ENCODE measurements around the gene UBR7.
"Not testable (repeated sequence)": the region's sequence is repeated elsewhere in the genome, so short reads cannot be mapped to it uniquely, and the experiment has no call there.

UBR7 gene

DNA sequence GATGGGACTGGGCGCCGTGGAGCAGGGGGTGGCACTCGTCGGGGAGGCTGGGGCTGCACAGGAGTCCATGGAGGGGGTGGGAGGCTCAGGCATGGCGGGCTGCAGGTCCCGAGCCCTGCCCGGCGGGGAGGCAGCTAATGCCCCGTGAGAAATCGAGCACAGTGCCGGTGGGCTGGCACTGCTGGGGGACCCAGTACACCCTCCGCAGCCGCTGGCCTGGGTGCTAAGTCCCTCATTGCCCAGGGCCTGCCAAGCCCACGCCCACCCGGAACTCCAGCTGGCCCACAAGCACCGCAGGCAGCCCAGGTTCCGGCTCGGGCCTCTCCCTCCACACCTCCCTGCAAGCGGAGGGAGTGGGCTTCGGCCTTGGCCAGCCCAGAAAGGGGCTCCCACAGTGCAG, 36.9 kb upstream of the UBR7 start:
- not testable (repeated sequence) for DNase-seq; H3K27me3 ChIP-seq (replicated peaks; ENCODE audit: control insufficient read depth, insufficient read depth, low read length, poor library complexity, severe bottlenecking); H3K4me1 ChIP-seq (ENCODE audit: control insufficient read depth, insufficient read depth, low read length, poor library complexity, severe bottlenecking); H3K27ac ChIP-seq (ENCODE audit: insufficient read depth, low read length, poor library complexity, severe bottlenecking); H3K36me3 ChIP-seq (ENCODE audit: control insufficient read depth, insufficient read depth, low read length); H3K4me3 ChIP-seq (ENCODE audit: insufficient read depth, low read depth, low read length, poor library complexity, severe bottlenecking); H3K9me3 ChIP-seq (ENCODE audit: control insufficient read depth, low read length)

DNA sequence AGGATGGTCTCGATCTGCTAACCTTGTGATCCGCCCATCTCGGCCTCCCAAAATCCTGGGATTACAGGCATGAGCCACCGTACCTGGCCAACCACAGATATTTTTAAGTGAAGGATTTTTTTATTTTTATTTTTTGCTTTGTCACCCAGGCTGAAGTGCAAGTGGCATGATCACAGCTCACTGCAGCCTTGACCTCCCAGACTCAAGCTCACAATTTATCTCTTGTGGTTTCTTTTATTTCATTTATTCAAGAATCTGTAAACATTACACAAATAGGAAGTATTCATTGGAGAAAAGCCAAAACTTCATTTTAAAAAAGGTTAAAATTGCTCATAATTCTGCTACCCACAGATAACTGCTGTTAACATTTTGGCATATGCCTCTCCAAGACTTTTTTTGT, 35.7 kb upstream of the UBR7 start:
- Histone ChIP-seq H3K27ac (ENCODE audit: insufficient read depth, low read length, poor library complexity, severe bottlenecking) (no peak overlapping the region), H3K36me3 (ENCODE audit: control insufficient read depth, insufficient read depth, low read length) (no peaks in the 10 kb centered on the region), H3K4me1 (ENCODE audit: control insufficient read depth, insufficient read depth, low read length, poor library complexity, severe bottlenecking) (no peaks in the 10 kb centered on the region)

DNA sequence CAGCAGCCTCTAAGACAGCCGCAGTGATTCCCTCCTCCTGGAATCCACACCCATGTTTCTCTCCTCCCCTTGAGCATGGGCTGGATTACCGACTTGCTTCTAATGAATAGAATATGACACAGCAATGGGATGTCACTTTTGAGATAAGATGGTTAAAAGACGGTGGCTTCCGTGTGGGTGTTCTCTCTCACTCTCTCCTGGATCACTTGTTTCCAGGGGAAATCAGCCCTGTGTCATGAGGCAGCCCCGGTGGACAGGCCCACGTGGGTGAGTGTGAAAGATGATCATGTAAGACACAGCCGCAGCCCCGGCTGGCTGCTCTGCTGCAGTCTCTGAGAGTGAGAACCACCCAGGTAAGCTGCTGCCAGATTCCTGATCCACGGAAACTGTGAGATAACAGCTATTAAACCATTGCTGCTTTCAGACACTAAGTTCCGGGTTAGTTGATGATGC, 33.1 kb upstream of the UBR7 start:
- no peak overlapping the region for H3K4me3 ChIP-seq (ENCODE audit: insufficient read depth, low read depth, low read length, poor library complexity, severe bottlenecking)
- H3K27ac ChIP-seq (ENCODE audit: insufficient read depth, low read length, poor library complexity, severe bottlenecking), result no peak overlapping the region
- H3K9me3 ChIP-seq (ENCODE audit: control insufficient read depth, low read length), result no peaks in the 10 kb centered on the region
- no peaks in the 10 kb centered on the region for H3K4me1 ChIP-seq (ENCODE audit: control insufficient read depth, insufficient read depth, low read length, poor library complexity, severe bottlenecking)
- no peaks in the 10 kb centered on the region for H3K36me3 ChIP-seq (ENCODE audit: control insufficient read depth, insufficient read depth, low read length)
- no peaks in the 10 kb centered on the region for H3K27me3 ChIP-seq (replicated peaks; ENCODE audit: control insufficient read depth, insufficient read depth, low read length, poor library complexity, severe bottlenecking)
- no peak for DNase-seq

More for the DNA sequence above, 35.7 kb upstream of the UBR7 start:
- H3K9me3 ChIP-seq (ENCODE audit: control insufficient read depth, low read length), result no peaks in the 10 kb centered on the region
- H3K27me3 ChIP-seq (replicated peaks; ENCODE audit: control insufficient read depth, insufficient read depth, low read length, poor library complexity, severe bottlenecking), result no peaks in the 10 kb centered on the region
- DNase-seq, result no peak
- H3K4me3 ChIP-seq (ENCODE audit: insufficient read depth, low read depth, low read length, poor library complexity, severe bottlenecking), result no peak overlapping the region

DNA sequence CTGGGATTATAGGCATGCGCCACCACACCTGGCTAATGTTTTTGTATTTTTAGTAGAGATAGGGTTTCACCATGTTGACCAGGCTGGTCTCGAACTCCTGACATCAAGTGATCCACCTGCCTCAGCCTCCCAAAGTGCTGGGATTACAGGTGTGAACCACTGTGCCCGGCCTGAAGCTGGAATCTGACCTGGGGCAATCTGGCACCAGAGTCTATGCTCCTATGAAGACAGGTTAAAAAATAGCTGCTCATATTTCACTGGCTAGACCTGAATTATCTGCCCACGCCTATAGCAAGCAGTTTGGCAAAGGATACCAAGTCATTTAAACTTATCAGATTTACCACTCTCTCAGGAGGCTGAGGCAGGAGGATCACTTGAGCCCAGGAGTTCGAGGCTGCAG, 32.3 kb upstream of the UBR7 start:
- not testable (repeated sequence) for H3K27me3 ChIP-seq (replicated peaks; ENCODE audit: control insufficient read depth, insufficient read depth, low read length, poor library complexity, severe bottlenecking); H3K9me3 ChIP-seq (ENCODE audit: control insufficient read depth, low read length); H3K4me3 ChIP-seq (ENCODE audit: insufficient read depth, low read depth, low read length, poor library complexity, severe bottlenecking); H3K4me1 ChIP-seq (ENCODE audit: control insufficient read depth, insufficient read depth, low read length, poor library complexity, severe bottlenecking); H3K36me3 ChIP-seq (ENCODE audit: control insufficient read depth, insufficient read depth, low read length); DNase-seq; H3K27ac ChIP-seq (ENCODE audit: insufficient read depth, low read length, poor library complexity, severe bottlenecking)

DNA sequence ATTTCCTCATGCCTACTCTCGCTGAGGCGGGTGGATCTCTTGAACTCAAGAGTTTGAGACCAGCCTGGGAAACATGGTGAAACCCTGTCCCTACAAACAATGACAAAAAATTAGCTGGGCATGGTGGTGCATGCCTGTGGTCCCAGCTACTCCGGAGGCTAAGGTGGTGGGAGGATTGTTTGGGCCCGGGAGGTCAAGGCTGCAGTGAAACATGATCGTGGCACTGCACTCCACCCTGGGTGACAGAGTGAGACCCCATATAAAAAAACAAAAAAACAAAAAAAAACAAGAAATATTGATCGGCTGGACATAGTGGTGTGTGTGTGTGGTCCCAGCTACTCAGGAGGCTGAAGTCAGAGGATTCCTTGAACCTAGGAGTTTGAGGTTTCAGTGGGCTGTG, 31.6 kb upstream of the UBR7 start:
- no peaks in the 10 kb centered on the region for H3K27me3 ChIP-seq (replicated peaks; ENCODE audit: control insufficient read depth, insufficient read depth, low read length, poor library complexity, severe bottlenecking)
- H3K36me3 ChIP-seq (ENCODE audit: control insufficient read depth, insufficient read depth, low read length), result no peaks in the 10 kb centered on the region
- H3K4me3 ChIP-seq (ENCODE audit: insufficient read depth, low read depth, low read length, poor library complexity, severe bottlenecking), result no peak overlapping the region
- H3K27ac ChIP-seq (ENCODE audit: insufficient read depth, low read length, poor library complexity, severe bottlenecking), result no peak overlapping the region
- no peaks in the 10 kb centered on the region for H3K9me3 ChIP-seq (ENCODE audit: control insufficient read depth, low read length)
- no peak for DNase-seq
- no peaks in the 10 kb centered on the region for H3K4me1 ChIP-seq (ENCODE audit: control insufficient read depth, insufficient read depth, low read length, poor library complexity, severe bottlenecking)

DNA sequence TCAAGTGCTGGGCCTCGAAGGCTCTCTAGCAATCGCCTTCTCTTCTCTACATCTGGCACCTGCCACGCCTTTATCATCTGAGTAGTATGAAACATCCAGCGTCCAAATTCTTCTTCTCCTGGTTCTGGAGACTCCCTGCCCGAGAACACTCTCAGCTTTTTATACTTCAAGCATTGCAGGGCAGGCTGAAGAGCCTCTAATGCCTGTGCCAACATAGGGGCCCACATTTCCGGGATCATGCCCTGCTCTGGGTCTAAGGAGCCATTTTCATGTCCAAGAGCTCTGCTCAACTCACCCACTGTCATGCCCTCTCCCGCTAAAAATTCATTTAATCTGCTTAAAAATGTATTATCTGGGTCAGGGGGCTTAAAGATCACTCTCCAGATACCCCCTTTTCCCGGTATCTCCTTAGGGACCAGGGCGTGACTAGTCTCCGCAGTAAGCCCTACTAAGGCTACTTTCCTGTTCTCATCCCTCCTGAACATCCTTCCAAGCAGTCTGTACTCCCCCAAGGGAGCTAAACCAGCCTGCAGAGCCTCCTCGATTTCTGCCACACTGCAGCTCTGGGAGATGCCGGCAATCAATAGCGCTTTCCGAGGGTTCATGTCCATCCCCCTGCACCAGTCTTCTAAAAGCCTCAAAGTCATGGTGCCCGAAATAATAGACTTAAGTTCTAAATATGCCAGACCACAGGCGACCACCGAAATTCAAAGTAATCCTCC, 23.3 kb upstream of the UBR7 start:
- H3K4me1 ChIP-seq (ENCODE audit: control insufficient read depth, insufficient read depth, low read length, poor library complexity, severe bottlenecking), result peaks cover 15% of the 10 kb centered on the region
- H3K9me3 ChIP-seq (ENCODE audit: control insufficient read depth, low read length), result no peaks in the 10 kb centered on the region
- no peak for DNase-seq
- peak overlapping the region; percentile 92 for H3K4me3 ChIP-seq (ENCODE audit: insufficient read depth, low read depth, low read length, poor library complexity, severe bottlenecking)
- H3K36me3 ChIP-seq (ENCODE audit: control insufficient read depth, insufficient read depth, low read length), result peaks cover 8% of the 10 kb centered on the region
- peak overlapping the region; percentile 98 for H3K27ac ChIP-seq (ENCODE audit: insufficient read depth, low read length, poor library complexity, severe bottlenecking)
- no peaks in the 10 kb centered on the region for H3K27me3 ChIP-seq (replicated peaks; ENCODE audit: control insufficient read depth, insufficient read depth, low read length, poor library complexity, severe bottlenecking)

DNA sequence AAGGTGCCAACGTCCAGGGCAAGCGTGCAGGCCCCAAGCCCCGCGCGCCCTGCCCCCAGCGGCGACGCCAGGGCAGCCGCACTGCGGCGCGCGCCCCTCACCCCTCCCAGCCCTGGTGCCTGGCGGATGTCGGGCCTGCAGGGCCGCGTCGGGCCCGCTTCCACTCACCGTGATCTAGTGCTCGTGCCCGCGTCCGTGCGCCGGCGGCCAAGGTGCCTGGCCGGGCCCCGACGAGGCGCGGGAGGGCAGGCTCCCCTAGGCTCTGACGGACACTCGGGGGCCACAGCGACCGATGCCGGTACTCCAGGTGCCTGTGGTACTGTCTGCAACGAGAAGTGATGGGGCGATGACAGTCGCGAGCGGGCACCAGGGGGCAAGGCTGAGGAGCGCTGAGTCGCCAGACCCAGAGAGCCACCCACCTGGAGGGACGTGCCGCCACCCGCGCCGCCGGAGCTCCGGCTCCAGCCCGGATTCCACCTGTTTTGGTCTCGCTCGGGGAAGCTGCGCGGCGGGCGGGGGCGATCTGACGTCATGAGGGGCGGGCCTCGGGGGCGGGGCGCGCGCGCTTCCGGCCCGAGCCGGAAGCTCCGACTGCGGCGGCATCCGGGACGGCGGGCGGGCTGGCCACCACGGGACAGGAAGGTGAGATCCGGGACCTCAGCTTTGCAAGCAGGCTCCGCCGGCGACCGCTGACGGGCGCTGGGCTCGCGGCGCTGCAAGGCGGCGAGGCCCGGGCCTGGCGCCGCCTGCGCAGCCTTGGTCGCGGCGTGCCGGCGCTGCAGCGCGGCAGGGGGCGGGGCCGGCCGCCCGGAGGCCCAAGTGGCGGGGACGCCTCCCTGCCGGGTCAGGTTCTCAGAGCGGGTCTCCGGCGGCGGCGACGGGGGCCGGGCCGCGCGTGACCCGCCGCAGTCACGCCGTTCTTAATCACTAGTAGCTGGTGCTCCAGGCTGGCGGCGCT, 22.4 kb upstream of the UBR7 start, which contains the start of the genes LYSET and MOAP1:
Gene LYSET, plus strand, starts transcription at position 927 of the 958 bp plus-strand sequence. CDS start 89 bp downstream, outside the sequence.
Gene MOAP1, minus strand, starts transcription at position 507 of the 958 bp plus-strand sequence. CDS start 655 bp downstream, outside the sequence.
- peak; percentile 90 to 94 (median 91) for DNase-seq
- H3K4me3 ChIP-seq (ENCODE audit: insufficient read depth, low read depth, low read length, poor library complexity, severe bottlenecking), result peak within 1 kb of the TSS; percentile 92
- H3K36me3 ChIP-seq (ENCODE audit: control insufficient read depth, insufficient read depth, low read length), result peaks cover 8% of the 10 kb centered on the region
- H3K9me3 ChIP-seq (ENCODE audit: control insufficient read depth, low read length), result no peaks in the 10 kb centered on the region
- peak within 1 kb of the TSS; percentile 98 for H3K27ac ChIP-seq (ENCODE audit: insufficient read depth, low read length, poor library complexity, severe bottlenecking)
- no peaks in the 10 kb centered on the region for H3K27me3 ChIP-seq (replicated peaks; ENCODE audit: control insufficient read depth, insufficient read depth, low read length, poor library complexity, severe bottlenecking)
- H3K4me1 ChIP-seq (ENCODE audit: control insufficient read depth, insufficient read depth, low read length, poor library complexity, severe bottlenecking), result peaks cover 15% of the 10 kb centered on the region

DNA sequence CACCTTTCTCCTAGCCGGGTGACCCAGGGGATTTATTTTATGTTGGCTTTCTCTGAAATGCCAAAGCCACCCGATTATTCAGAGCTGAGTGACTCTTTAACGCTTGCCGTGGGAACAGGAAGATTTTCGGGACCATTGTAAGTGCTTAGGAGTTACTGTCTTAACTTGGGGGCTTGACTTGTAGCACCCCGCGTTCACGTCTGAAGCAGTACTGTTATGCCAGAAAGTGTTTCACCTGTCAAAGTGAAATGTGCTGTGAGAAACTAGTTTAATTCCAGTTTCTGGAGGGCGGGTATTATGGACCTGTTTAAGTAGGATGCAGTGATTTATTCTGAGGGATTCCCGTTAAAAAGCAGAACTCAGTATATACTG, 21.7 kb upstream of the UBR7 start:
- Histone ChIP-seq H3K27ac (ENCODE audit: insufficient read depth, low read length, poor library complexity, severe bottlenecking) (peak overlapping the region; percentile 81), H3K4me1 (ENCODE audit: control insufficient read depth, insufficient read depth, low read length, poor library complexity, severe bottlenecking) (peaks cover 15% of the 10 kb centered on the region), H3K9me3 (ENCODE audit: control insufficient read depth, low read length) (no peaks in the 10 kb centered on the region), H3K27me3 (replicated peaks; ENCODE audit: control insufficient read depth, insufficient read depth, low read length, poor library complexity, severe bottlenecking) (no peaks in the 10 kb centered on the region), H3K36me3 (ENCODE audit: control insufficient read depth, insufficient read depth, low read length) (peaks cover 8% of the 10 kb centered on the region), H3K4me3 (ENCODE audit: insufficient read depth, low read depth, low read length, poor library complexity, severe bottlenecking) (peak overlapping the region; percentile 61)
- DNase-seq, result no peak

DNA sequence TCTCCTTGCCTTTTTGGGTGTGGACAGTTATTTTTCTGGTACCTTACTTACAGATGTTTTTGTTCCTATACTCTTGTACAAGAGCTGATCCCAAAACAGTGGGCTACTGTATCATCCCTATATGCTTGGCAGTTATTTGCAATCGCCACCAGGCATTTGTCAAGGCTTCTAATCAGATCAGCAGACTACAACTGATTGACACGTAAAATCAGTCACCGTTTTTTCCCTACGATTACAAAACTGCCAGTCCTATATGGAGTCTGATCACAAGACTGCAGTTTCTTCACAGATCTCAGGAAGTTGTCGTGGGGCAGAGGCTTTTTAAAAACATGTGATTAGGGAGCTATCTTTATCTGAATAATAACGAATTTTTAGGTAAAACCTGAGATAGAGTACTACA, 20.6 kb upstream of the UBR7 start:
- Histone ChIP-seq H3K36me3 (ENCODE audit: control insufficient read depth, insufficient read depth, low read length) (peaks cover 8% of the 10 kb centered on the region), H3K27me3 (replicated peaks; ENCODE audit: control insufficient read depth, insufficient read depth, low read length, poor library complexity, severe bottlenecking) (no peaks in the 10 kb centered on the region), H3K4me3 (ENCODE audit: insufficient read depth, low read depth, low read length, poor library complexity, severe bottlenecking) (no peak overlapping the region), H3K4me1 (ENCODE audit: control insufficient read depth, insufficient read depth, low read length, poor library complexity, severe bottlenecking) (peaks cover 15% of the 10 kb centered on the region), H3K27ac (ENCODE audit: insufficient read depth, low read length, poor library complexity, severe bottlenecking) (no peak overlapping the region), H3K9me3 (ENCODE audit: control insufficient read depth, low read length) (no peaks in the 10 kb centered on the region)
- DNase-seq, result no peak

DNA sequence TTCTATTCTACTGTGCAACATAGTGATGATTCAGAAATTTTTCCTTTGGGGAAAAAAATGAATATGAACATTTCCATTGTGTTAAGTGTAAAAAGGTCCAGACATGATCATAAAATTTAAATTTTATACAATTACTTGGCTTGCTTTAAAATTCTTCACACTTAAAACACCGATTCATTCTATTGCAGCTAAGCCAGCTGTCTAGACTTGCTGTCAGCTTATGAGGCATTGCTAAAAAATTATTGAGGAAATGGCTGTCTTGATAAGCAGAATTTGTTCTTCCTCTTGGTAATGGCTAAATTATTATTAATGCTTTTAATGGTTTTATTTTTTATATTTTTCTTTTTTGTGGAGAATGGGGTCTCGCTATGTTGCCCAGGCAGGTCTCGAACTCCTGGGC, 20.1 kb upstream of the UBR7 start:
- Histone ChIP-seq H3K4me3 (ENCODE audit: insufficient read depth, low read depth, low read length, poor library complexity, severe bottlenecking) (no peak overlapping the region), H3K9me3 (ENCODE audit: control insufficient read depth, low read length) (no peaks in the 10 kb centered on the region)

More for the DNA sequence above, 20.1 kb upstream of the UBR7 start:
- no peak for DNase-seq
- peaks cover 15% of the 10 kb centered on the region for H3K4me1 ChIP-seq (ENCODE audit: control insufficient read depth, insufficient read depth, low read length, poor library complexity, severe bottlenecking)
- peaks cover 5% of the 10 kb centered on the region for H3K36me3 ChIP-seq (ENCODE audit: control insufficient read depth, insufficient read depth, low read length)
- no peaks in the 10 kb centered on the region for H3K27me3 ChIP-seq (replicated peaks; ENCODE audit: control insufficient read depth, insufficient read depth, low read length, poor library complexity, severe bottlenecking)
- H3K27ac ChIP-seq (ENCODE audit: insufficient read depth, low read length, poor library complexity, severe bottlenecking), result peak overlapping the region; percentile 13

Data from effector memory CD4-positive, alpha-beta T cell (primary cell).